Activated effector memory CD4-positive, alpha-beta T cell treated with anti-CD3 and anti-CD28 coated beads, Interleukin-2, amount 50 U/mL, for 16 hours (primary cell): ENCODE measurements around the gene CLDN14.

ENCODE experiments used
- DNase-seq: peaks from one replicate; pipeline ENCODE4 v3.0.0-alpha.2; 2020

Gene CLDN14

DNA sequence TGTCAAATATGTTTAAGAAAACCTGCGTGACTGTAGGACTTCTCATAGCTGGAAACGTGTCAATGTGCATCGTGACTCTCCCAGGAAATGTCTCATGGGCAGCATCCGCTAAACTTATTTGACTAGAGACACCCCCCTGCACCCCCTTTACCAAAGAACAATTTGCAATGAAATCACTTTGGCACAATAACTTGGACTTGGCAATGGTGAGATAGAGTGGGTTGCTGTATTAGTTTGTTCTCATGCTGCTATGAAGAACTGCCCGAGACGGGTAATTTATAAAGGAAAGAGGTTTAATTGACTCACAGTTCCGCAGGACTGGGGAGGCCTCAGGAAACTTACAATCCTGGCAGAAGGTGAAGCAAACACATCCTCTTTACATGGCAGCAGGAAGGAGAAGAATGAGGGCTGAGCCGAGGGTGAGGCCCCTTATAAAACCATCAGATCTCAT lies 13.8 kb downstream of the CLDN14 start:
- DNase-seq = no peak

DNA sequence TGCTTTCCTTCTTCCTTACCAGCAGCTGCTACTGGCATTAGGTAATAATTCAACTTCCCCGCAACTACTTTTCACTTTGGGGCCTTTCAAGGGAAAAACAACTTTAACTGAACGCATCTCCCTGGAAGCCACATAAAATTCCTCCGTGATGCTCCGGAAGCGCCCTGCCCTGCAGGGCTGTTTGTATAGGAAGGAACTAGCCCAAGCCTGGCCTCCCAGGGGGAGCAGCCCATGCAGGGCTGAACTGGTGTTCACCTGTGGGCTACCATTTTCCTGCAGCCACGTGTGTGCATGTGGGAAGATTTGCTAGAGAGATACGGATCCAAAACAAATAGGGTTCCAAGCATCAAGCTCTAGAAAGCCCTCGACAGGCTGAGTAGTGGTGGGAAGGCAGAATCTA lies 14.4 kb downstream of the CLDN14 start:
- no peak for DNase-seq

DNA sequence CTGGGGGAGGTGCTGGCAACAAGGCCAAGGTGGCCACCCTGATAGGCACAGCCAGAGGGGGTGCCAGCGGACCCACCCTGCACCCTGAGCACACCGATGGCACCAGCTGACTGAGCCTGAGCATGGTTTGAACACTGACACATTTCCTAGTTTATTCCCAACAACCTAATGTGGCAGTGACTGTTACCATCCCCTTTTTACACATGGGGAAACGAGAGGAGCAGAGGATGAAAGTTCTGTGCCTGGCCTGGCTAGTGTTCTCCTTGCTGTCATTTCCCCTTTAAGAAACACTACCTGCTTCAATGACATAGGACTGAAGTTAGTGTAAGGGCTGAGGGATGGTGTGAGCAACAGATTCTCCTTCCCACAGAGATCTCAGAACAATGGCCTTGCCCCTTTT lies 15.3 kb downstream of the CLDN14 start:
- DNase-seq = no peak

DNA sequence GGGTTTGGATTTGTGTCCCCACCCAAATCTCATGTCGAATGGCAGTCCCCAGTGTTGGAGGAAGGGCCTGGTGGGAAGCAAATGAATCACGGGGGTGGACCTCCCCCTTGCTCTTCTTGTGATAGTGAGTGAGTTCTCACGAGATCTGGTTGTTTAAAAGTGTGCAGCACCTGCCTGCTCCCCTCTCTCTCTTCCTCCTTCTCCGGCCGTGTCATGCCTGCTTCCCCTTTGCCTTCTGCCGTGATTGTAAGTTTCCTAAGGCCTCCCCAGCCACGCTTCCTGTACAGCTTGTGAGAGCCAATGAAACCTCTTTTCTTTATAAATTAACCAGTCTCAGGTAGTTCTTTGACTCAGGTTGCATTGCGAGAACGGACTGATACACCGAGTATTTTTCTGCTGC lies 15.9 kb downstream of the CLDN14 start:
- DNase-seq = peak; percentile 12

DNA sequence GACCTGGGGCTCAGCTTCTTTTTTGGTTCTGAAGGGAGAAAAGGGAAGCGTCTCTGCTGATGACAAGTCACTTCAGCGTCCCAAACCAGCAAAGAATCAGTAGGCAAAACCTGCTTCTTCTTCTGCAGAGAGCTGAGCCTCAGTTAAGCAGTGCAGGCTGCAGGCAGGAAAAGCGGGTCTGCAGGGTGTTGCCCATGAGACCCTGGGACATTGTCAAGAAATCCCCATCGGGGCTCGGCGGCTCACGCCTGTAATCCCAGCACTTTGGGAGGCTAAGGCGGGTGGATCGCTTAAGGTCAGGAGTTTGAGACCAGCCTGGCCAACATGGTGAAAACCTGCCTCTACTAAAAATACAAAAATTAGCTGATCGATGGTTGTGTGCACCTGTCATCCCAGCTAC lies 16.7 kb downstream of the CLDN14 start:
- peak; percentile 53 for DNase-seq

DNA sequence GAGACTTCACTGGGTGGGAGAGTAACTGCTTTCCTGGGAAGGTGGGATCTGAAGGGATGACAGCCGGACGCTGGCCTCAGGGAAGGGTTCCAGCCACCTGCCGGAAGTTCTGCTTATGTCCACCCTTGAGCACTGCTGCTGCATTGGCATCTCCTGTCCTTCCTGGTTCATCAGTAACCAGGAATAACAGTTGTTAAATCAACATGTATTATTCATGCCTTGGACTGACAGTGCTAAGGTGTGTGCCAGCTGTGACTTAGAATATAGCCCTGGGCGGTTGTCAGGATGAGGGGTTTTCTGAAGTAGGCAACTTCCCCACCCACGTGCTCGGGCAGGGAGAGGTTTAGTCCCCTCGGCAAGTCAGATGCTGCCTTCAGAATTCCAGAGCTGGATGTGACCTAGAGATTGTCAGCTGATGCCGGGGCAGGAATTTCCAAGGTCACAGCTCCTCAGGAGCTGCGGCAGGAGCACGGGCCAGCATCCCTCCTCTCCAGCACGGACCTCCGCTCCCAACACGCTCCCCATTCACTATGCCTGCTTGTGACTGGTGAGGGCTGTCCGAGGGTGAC lies 17.9 kb downstream of the CLDN14 start:
- peak; percentile 27 for DNase-seq

DNA sequence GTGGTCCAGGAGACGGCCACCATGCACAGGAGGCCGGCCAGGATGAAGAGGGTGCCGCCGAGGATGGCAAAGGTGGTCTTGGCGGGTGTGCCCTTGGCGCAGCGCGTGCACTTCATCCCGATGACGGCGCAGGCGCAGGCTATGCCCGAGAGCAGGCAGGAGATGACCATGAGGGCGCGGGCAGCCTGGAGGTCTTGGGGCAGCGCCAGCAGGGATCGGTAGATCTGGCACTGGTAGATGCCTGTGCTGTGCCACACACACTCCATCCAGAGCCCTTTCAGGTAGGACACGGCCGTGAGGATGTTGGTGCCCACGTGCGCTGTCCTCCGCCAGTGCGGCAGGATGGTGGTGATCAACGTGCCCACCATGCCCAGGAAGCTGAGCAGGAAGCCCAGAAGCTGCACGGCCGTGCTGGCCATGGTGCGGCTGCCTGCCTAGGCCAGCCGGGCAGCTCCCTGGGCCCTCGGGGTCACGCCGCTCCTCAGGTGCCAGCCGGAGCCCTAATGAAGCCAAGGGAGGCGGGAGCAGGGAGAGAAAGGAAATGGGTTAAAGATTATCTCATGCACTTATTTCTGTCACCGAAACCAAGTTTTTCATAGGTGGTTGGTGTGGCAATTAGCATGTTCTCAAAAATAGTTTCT lies 18.5 kb downstream of the CLDN14 start:
- DNase-seq = peak; percentile 36

DNA sequence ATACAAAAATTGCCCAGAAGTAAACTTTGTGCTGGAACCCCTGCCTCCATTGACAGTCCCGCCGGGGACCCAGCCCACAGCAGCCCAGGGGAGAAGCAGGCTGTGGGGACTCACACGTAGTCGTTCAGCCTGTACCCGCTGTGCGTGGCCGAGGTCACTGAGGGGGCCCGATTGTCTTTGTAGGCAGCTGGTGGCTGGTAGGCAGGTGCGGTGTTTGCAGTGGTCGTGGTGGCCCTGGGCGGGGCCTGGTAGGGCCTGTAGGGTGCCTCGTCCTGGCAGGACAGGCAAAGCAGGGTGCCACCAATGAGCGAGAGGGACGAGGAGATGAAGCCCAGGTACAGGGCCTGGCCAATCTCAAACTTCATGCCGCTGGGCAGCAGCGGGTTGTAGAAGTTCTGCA lies 19.1 kb downstream of the CLDN14 start:
- peak; percentile 45 for DNase-seq

DNA sequence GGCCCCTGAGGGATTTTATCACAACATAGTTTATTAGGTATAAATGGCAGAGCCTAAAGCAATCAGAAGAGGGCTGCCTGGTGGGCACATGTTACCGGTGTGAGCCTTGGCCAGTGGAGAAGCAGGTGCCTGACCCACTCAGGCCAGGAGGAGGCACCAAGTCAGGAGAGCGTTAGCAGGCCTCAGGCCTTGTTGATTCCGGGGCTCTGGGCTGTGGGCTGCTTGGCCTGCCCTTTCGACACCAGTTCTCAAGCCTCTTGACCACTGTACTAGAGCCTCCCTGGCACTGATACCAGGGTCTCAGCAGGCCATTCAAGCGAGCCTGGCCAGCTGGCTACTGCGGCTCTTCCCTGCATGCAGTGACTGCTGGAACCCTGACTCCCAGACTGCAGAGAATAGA lies 20.8 kb downstream of the CLDN14 start:
- DNase-seq = peak; percentile 17

DNA sequence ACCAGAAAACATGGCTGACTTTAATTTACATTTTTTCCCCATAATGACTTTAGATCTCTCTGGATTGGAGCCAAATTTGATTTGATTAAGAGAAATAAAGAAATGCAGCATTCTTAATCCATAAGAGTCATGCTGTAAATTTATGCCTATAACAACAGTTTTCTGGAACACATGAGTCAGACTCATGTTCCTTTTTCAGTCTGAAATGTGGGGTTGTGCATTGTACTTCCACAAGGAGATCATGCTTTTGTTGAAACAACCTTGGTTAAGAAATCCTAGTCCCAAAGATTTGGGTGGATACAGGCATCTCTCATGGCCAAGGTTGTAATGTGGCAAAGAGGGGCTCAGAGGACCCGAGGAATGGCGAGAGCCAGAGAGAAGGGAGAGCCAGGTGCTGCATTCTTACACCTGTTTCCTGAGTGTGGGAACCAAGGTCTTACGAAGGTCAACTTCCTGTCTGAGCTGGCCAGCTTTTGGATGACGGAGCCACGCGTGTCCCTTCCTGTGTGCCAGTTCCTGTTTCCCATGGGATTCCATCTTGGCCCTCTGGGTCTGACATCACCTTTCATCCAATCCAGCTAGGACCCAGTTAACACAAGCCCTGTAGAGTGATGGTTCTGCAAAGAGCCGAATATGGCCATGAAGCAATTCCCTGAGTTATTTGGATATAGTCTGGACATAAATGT lies 23.1 kb downstream of the CLDN14 start:
- DNase-seq = peak; percentile 9

DNA sequence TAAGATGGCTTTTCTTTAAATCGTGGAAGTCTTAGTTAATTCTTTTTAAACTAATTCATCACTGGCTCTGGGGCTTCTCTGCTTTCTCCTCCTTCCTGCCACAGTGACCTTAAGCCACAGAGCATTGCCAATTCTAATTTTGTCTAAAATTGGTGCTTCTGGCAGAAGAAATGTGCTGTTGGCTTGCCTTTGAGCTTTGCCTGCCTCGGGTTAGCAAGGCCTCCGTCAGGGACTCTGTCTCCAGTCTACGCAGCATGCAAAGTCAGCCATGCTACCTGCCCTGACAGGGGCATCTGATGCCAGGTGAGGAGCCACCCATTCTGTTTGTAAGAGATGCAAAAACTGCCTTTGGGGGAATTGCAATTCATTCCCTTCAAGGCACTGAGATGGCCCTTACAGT lies 25.2 kb downstream of the CLDN14 start:
- no peak for DNase-seq

DNA sequence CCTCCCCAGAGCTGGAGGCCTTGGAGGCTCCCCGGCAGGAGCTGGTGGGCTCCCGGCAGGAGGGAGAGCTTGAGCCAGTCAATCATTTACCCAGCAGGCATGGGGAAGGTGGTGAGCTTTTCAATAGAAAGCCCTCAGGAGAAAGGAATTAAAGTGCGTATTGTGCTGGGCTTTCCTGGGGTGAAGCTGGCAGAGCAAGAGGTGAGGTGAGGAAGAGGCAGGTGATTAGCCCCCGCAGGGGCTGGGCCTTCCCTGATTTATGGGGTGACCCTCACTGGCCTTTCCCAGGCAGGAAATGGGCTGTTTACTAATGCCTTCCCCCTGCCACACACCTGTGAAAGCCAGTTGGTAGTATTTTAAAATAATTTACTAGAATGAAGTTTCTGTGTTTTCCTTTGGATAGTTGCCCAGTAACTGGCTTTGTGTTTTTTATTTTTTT lies 25.8 kb downstream of the CLDN14 start:
- no peak for DNase-seq

DNA sequence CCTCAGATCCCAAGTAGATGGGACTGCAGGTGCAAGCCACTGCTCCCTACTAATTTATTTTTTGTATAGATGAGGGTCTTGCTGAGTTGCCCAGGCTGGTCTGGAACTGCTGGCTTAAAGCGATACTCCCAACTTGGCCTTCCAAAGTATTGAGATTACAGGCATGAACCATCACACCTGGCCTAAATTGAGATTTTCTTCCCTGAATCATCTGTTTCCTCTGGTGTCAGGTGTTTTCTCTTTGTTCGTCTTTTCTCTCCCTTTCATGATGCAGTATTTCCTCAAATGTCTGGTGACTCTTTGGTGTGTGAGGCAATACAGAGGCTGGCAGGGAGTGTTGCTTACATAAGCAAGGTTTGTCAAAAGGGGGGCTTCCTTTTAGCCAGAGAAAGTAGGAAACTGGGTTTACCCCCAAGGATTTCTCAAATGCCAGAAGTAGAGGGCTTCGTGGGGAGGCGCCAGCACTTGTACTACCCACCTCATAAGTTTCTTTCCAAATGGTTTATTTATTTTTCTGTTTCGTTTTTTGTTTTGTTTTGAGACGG lies 27.6 kb downstream of the CLDN14 start:
- DNase-seq = no peak

DNA sequence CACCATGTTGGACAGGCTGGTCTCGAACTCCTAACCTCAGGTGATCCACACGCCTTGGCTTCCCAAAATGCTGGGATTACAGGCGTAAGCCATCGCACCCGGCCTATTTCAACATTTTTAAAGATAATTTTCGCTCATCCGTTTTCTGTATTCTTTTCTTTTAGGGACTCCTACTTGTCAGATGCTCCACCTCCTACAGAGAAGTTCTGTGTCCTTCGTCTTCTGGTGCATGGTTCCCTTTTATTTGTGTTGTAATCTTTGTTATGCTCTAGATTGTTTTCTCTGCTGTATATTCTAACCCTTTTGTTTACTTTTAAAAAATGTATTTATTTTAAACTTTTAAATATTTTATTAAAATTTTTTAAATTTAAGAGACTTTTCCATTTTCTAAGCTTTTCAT lies 28.4 kb downstream of the CLDN14 start:
- DNase-seq = no peak

DNA sequence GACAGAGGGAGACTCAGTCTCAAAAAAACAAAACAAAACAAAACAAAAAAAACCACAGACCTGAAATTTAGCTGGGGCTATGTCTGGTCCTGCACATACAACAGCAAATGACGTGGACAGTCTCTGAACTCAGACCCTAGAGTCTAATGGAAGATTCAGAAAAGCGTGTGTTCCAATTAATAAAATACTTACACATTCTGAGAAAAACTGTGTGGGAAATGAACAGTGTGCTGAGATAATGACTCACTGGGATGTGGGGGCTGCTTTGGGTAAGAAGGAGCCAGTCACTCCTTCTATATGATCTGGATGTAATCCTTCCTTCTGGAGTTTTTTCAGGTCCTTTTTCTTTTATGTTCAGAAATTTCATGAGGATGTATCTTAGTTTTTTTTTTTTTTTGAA lies 29.4 kb downstream of the CLDN14 start:
- no peak for DNase-seq

DNA sequence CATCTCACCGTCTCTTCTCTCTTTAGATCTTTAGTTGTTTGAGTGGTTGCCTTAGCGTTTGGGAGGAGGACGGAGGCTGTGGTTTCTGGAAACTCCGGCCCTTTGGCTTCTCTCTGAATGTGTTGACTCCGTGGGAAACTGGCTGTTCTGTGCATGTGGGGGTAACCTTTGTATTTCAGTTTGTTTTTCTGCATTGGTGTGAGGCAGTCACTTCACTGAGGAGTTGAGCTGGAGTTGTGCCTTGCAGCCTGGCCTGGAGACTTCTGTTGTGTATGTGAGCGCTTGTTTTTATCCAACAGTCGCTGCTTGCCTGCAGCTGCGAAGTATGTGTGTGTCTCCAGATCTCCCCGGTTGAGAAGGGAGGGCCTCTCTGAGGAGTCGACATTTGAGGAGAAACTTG lies 33.6 kb downstream of the CLDN14 start:
- no peak for DNase-seq

DNA sequence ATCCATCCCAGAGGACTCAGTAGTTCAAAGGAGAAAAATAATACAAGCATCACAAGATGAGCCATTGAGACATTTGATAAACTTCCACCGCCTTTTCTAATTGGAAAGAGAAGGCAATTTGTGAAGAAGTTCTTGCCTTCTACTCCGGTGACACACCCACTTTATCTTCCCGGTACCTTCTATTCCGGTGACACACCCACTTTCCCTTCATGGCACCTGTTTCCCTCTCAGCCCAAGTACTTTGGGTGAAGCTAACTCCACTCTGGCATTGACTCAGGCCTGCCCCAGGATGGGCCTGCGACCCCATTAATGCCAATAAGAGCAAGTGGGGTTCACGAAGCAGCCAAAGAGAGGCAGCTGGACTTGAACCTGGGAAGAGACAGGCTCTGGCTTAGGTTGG lies 38.2 kb downstream of the CLDN14 start:
- no peak for DNase-seq

DNA sequence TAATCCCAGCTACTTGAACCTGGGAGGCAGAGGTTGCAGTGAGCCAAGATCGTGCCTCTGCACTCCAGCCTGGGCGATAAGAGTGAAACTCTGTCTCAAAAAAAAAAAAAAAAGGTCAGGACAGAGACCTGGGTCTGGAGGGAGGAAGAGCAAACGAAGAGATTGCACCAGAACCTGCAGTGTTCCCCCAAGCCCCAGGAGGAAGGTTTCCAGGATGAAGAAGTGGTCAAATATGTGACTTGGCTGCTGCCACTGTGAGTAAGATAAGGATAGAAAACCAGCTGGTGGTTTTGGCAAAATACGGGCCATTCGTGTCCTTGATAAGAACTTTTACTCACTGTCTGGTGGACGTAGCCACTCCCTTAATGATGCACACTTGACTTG lies 42.2 kb downstream of the CLDN14 start:
- DNase-seq = no peak

DNA sequence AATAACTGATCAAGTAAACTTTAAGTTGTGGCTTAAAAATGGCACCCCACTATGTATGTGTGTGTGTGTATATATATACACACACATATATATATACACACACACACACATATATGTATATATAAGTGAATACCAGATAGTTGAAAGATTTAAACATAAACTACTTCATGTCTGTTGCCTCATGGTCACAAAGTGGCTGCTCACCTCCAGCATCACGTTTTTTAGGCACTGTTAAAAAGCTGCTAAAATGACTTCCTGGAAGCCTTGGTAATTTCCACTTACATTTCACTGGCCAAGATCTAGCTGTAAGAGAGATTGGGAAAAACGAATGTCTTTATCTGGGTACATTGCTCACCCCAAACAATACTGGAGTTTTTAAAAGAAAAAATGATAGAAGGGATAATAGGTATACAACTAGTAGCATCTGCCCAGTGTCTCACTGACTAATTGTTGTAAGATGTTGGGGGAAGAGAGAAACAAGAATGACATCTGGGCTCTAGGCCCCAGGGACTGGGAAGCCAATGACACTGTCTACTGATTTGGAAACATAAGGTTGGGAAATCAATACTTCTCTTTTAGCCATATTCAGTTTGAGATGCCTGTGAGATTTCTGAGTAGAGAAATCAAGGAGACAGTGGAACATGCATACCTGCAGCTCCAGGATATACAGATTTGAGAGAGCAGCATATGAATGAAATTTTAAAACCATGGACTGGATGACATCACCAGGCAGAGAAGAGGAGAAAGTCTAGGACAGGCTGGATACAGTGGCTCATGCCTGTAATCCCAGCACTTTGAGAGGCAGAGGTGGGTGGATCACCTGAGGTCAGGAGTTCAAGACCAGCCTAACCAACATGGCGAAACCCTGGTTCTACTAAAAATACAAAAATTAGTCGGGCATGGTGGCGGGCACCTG lies 42.8 kb downstream of the CLDN14 start:
- no peak for DNase-seq

DNA sequence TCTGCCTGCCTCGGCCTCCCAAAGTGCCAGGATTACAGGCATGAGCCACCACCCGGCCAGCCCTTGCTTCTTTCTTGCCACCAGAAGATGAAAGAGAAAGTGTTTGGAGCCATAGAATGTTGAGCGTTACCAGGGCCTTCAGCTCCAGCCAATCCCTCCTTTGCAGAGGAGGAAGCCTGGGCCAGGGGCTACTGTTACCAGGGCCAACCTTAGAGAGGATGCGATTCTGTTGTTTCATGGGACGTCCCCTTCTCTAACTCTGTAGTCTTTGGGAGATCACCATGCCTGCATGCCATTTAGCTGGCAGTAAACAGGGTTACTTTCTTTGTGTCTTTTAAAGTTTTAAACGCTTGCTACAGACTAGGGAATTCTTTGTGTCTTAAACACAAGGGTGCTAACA lies 45.8 kb downstream of the CLDN14 start:
- no peak for DNase-seq

DNA sequence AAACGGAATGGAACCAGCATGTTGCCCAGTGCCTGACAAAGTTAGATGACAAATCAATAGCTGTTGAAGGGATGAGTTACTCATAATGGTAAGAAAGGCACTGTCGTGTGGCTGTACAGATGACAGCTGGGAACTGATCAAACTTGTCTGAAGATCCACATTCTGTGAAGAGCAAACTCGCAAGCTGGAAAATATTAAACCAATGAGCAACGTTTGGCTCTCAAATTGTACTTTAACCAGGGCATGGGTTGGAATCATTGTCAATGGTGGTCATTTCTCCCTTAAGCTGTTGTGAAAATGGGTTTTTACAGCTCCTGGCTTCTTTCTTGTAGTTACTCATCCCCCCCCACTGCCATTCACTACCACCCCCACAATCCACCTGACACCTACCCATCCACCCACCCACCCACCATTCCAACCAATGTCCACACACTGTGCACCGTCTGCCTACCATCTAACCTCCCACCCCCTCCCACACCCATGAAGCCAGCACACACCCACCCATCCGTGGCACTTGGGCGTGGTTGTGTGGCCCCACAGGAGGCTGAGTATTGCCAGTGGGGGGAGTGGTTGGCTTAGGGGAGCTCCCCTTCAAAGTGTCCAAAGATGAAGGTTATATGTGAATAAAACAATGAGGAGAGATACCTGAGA lies 46.7 kb downstream of the CLDN14 start:
- DNase-seq = no peak

DNA sequence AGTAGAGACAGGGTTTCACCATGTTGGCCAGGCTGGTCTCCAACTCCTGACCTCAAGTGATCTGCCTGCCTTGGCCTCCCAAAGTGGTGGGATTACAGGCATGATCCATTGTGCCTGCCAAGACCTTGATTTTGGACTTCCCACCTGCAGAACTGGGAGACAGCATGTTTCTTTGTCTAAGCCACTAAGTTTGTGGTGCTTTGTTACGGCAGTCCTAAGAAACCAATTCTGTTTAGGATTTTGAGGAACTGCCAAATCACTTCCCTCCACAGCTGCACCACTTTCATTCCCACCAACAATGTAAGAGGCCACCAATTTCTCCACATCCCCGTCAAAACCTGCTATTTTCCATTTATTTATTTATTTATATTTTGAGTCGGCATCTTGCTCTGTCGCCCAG lies 48.7 kb downstream of the CLDN14 start:
- DNase-seq = no peak

DNA sequence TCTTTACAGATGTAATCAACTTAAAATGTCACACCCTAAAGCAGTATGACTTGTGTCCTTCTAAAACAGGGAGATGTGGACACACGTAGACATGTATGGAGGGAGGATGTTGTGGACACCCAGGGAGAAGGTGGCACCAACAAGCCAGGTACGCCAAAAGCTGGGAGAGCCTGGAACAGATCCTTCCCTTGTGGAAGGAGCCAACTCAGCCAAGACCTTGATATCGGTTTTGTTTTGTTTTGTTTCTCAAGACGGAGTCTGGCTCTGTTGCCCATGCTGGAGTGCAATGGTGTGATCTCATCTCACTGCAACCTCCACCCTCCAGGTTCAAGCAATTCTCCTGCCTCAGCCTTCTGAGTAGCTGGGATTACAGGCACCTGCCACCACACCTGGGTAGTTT lies 49.1 kb downstream of the CLDN14 start:
- no peak for DNase-seq
